Activated T-cell treated with anti-CD3 and anti-CD28 coated beads, Interleukin-2, amount 50 U/mL, for 4 hours (primary cell): ENCODE measurements around the gene MAML2. TPM values are rescaled to one million over a fixed set of nuclear protein-coding genes. Genes with fewer than 3 reads are reported as not detected.

Experiments used
- total RNA-seq, 3 donors: library from RNA; stranded (reverse); gene quantifications; one replicate each; pipeline ENCODE4 v1.2.1, GENCODE V29; 2021

The MAML2 gene
- total RNA-seq, 3 donors from 2014 or later: 27.3 to 29.8 (median 29.2) TPM

Other genes starting within 250 kb of the MAML2 start
- 10 to 100 TPM; 17.6 to 23.8 (median 20.7) TPM for gene CCDC82, start 46.7 kb upstream of the MAML2 start, total RNA-seq
- 10 to 100 TPM in 1 of 3 donors, 1 to 10 TPM in 2; 8.9 to 11.4 (median 9.4) TPM for gene JRKL, start 46.8 kb upstream of the MAML2 start, total RNA-seq